Breast epithelium (tissue), 4 donors: ENCODE results near the gene ALDH6A1. TPM values are rescaled to one million over a fixed set of nuclear protein-coding genes. Genes with fewer than 3 reads are reported as not detected.
"Not testable (repeated sequence)": the region's sequence is repeated elsewhere in the genome, so short reads cannot be mapped to it uniquely, and the experiment has no call there.

Experiments
- DNase-seq, 2 donors: peaks; one replicate each; pipeline ENCODE4 v3.0.0-alpha.2; 2019; ENCODE audit warnings: low spot score in 2 of 2
- H3K27ac ChIP-seq, 2 donors: fragments of 200-600 bp; sonication (generic) in 1 of 2; one replicate each; pipeline ENCODE4 v1.5.1; 2016 to 2019; ENCODE audit warnings: mild to moderate bottlenecking in 1 of 2
- H3K27me3 ChIP-seq, 2 donors: fragments of 200-600 bp; sonication (generic) in 1 of 2; one replicate each; pipeline versions ENCODE4 v1.5.1 to v1.6.0; 2017 to 2019; ENCODE audit warnings: control low read depth in 1 of 2, mild to moderate bottlenecking in 1 of 2
- H3K36me3 ChIP-seq: fragments of 200-600 bp; one replicate; pipeline ENCODE4 v1.5.1; 2019
- H3K4me1 ChIP-seq, 2 donors: fragments of 200-600 bp; sonication (generic); one replicate each; pipeline ENCODE4 v1.5.1; 2016 to 2019; ENCODE audit warnings: control low read depth in 1 of 2
- H3K4me3 ChIP-seq, 3 donors: fragments of 200-600 bp; sonication (generic); 1 replicate in 2 of 3; 2 replicates in 1 of 3; pipeline ENCODE4 v1.5.1; 2016 to 2019; ENCODE audit warnings: mild to moderate bottlenecking in 3 of 3, moderate library complexity in 2 of 3
- H3K9me3 ChIP-seq, 2 donors: fragments of 200-600 bp; sonication (generic) in 1 of 2; one replicate each; pipeline ENCODE4 v1.5.1; 2016 to 2019; ENCODE audit warnings: control low read depth in 1 of 2
- POLR2A ChIP-seq: fragments of 450-650 bp; IDR thresholded peaks from one replicate; pipeline ENCODE4 v1.6.1; 2016; ENCODE audit warnings: antibody characterized with exemption, mild to moderate bottlenecking, moderate library complexity
- POLR2AphosphoS5 ChIP-seq, 3 donors: sonication (generic); formaldehyde crosslinking; IDR thresholded peaks; one replicate each; pipeline ENCODE4 v1.6.1; 2017; ENCODE audit warnings: antibody characterized with exemption in 3 of 3
- intact Hi-C: fragments of 100-400 bp; cut with DNase I; formaldehyde crosslinking; loops from one replicate; pipeline ENCODE4 v1.15.1; 2023; ENCODE audit warnings: low total_unique reads
- total RNA-seq, 3 donors: library from RNA; depleted of rRNA; stranded (reverse); fragments of >200 nt; gene quantifications; one replicate each; pipeline ENCODE4 v1.1.0, GENCODE V29; 2016
- TF ChIP-seq, protein P1 (sequence below), 3 donors: fragments of 450-650 bp; IDR thresholded peaks; one replicate each; pipeline ENCODE4 v1.5.1; 2016 to 2017; ENCODE audit warnings: antibody characterized with exemption in 3 of 3, mild to moderate bottlenecking in 3 of 3, moderate library complexity in 3 of 3

ALDH6A1 gene
- 10 to 100 TPM; 26.9 to 78.9 (median 40.7) TPM for total RNA-seq

DNA sequence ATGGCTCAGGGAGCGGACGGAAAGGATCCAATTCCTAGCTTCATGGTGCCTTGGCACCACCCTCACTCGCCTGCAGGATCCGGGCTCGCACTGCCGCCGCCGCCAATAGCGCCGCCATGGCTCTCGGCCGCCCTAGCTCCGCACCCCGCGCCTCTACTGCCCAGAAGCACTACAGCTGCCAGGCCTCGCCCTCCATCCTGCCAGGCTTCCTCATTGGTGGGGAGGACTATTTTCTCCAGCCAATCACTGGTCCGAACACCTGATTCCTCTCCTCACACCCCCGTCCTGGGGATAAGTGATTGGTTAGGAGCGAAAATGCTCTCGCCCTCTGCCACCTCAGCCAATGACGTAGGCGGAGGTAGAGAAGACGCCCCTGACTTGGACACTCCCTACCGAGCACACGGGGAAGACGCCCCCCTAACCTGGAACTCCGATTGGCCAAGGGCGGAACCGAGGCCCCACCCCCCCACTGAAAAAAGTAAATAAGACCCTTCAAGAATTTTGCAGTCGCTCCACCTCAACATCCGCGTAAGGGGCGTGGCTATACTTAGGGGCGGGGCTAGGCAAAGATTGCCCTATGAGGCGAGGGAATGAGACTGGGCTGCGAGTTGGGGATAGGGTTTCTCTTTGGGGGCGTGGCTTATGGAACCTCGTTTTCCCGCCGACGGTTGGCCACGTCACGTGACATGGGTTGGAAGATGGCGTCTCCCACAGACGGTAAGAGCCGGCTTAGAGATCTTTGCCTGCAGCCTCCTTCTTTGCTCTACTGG, at the start of gene ALDH6A1, which contains the start of gene LIN52:
ALDH6A1 (minus strand) TSS at position 177 of the 770 bp plus-strand sequence; CDS start at position 118, 59 bp downstream.
LIN52 (plus strand) TSS at position 680 of the 770 bp plus-strand sequence; CDS start at position 699, 19 bp downstream.
- Histone ChIP-seq H3K27ac (peak within 1 kb of the TSS; percentile 89 to 95), H3K27me3 (no peaks in the 10 kb centered on the region), H3K4me1 (peaks cover 0 to 5% of the 10 kb centered on the region in 2 donors), H3K9me3 (no peaks in the 10 kb centered on the region), H3K36me3 (no peaks in the 10 kb centered on the region), H3K4me3 (peak within 1 kb of the TSS; percentile 77 to 89 (median 85))
- peak; percentile 100 for DNase-seq
- TF ChIP-seq POLR2A = peak; percentile 88
- TF ChIP-seq, protein P1, sequence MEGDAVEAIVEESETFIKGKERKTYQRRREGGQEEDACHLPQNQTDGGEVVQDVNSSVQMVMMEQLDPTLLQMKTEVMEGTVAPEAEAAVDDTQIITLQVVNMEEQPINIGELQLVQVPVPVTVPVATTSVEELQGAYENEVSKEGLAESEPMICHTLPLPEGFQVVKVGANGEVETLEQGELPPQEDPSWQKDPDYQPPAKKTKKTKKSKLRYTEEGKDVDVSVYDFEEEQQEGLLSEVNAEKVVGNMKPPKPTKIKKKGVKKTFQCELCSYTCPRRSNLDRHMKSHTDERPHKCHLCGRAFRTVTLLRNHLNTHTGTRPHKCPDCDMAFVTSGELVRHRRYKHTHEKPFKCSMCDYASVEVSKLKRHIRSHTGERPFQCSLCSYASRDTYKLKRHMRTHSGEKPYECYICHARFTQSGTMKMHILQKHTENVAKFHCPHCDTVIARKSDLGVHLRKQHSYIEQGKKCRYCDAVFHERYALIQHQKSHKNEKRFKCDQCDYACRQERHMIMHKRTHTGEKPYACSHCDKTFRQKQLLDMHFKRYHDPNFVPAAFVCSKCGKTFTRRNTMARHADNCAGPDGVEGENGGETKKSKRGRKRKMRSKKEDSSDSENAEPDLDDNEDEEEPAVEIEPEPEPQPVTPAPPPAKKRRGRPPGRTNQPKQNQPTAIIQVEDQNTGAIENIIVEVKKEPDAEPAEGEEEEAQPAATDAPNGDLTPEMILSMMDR (IDR thresholded peaks at IDR 0.05) = peak; percentile 9 to 14 (median 13)
- peak; percentile 86 to 96 (median 87) for TF ChIP-seq POLR2AphosphoS5 (IDR thresholded peaks at IDR 0.05)
- intact Hi-C loops = no loop called here

DNA sequence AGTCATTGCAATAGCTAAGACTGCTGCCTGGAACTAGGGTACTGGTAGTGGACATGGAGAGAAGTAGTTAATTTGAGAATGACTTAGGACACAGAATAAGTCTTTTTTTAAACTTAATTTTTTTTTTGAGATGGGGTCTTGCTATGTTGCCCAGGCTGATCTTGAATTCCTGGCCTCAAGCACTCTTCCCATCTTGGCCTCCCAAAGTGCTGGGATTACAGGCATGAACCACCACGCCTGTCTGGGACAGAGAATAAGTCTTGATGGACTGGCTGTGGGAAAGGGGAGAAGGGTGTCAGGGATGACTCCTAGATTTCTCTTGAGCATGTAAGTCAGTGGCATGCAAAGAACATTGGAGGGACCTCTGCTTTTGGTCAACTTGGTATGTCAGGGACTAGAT, 43.4 kb upstream of the ALDH6A1 start:
- no peak overlapping the region for H3K4me3 ChIP-seq
- TF ChIP-seq, protein P1 (IDR thresholded peaks at IDR 0.05) = no peak
- TF ChIP-seq POLR2AphosphoS5 (IDR thresholded peaks at IDR 0.05) (no peak), POLR2A (no peak)
- no peaks in the 10 kb centered on the region for H3K9me3 ChIP-seq
- no peaks in the 10 kb centered on the region for H3K27me3 ChIP-seq
- no peak for DNase-seq
- no peaks in the 10 kb centered on the region for H3K36me3 ChIP-seq
- no peaks in the 10 kb centered on the region for H3K4me1 ChIP-seq
- intact Hi-C loops = no loop called here
- no peak overlapping the region for H3K27ac ChIP-seq

DNA sequence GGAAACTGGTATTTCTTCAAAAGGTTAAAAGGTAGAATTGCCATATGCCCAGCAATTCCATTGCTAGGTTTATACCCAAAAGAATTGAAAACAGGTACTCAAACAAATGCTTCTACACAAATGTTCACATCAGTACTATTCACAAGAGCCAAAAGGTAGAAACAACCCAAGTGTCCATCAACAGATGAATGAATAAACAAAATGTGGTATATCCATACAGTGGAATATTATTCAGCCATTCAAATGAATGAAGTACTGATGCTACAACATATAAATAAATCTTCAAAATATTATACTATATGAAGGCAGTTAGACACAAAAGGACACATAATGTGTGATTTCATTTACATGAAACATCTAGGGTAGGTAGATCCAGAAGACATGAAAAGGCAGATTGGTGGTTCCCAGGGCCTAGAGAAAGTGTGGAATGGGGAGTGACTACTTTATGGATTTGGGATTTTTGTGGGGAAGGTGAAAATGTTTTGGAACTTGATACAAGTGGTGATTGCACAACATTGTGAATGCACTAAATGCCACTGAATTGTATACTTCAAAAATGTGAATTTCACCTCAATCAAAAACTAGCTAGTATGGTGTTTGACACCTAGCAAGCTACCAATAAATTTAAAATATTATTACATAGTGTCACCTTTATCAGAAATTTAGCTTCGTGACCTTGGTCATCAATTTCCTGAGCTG, 42.2 kb upstream of the ALDH6A1 start:
- no peaks in the 10 kb centered on the region for H3K4me1 ChIP-seq
- TF ChIP-seq POLR2AphosphoS5 (IDR thresholded peaks at IDR 0.05) (no peak), POLR2A (no peak)
- TF ChIP-seq, protein P1 (IDR thresholded peaks at IDR 0.05) = no peak
- H3K27ac ChIP-seq = no peak overlapping the region
- intact Hi-C loops = no loop called here
- H3K4me3 ChIP-seq = no peak overlapping the region
- H3K9me3 ChIP-seq = no peaks in the 10 kb centered on the region
- no peaks in the 10 kb centered on the region for H3K27me3 ChIP-seq
- DNase-seq = no peak
- H3K36me3 ChIP-seq = no peaks in the 10 kb centered on the region

DNA sequence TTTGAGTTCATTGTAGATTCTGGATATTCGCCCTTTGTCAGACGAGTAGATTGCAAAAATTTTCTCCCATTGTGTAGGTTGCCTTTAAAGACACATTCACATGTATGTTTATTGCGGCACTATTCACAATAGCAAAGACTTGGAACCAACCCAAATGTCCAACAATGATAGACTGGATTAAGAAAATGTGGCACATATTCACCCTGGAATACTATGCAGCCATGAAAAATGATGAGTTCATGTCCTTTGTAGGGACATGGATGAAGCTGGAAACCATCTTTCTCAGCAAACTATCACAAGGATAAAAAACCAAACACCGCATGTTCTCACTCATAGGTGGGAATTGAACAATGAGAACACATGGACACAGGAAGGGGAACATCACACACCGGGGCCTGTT, 41.2 kb upstream of the ALDH6A1 start:
- H3K27me3 ChIP-seq, H3K9me3 ChIP-seq, H3K4me1 ChIP-seq, DNase-seq, H3K4me3 ChIP-seq, H3K27ac ChIP-seq, H3K36me3 ChIP-seq, intact Hi-C loops: not testable (repeated sequence)

DNA sequence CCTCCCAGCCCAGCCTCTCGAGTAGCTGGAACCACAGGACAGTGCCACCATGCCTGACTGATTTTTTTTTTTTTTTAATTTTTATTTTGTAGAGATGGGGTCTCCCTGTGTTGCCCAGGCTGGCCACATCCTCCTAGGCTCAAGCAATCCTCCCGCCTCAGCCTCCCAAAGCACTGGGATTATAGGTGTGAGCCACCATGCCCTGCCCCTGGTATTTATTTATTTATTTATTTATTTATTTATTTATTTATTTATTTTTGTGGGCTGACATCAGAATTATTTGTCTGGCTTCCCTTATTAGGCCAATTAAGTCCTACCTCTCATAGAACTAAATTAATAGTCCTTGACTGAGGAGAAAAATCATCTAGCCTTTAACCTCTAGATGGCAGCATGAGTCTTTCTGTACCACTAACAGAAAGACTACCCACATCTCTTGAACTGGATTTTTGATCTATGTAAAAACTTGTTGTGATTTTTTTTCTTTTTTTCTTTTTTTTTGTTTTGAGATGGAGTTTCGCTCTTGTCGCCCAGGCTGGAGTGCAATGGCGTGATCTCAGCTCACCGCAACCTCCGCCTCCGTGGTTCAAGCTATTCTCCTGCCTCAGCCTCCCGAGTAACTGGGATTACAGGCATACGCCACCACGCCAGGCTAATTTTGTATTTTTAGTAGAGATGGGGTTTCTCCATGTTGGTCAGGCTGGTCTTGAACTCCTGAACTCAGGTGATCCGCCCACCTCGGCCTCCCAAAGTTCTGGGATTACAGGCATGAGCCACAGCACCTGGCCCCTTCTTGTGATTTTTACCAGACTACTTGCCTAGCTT, 27.4 kb upstream of the ALDH6A1 start:
- H3K27ac ChIP-seq, H3K36me3 ChIP-seq, intact Hi-C loops, H3K27me3 ChIP-seq, DNase-seq, H3K9me3 ChIP-seq, H3K4me3 ChIP-seq, H3K4me1 ChIP-seq: not testable (repeated sequence)
- TF ChIP-seq, protein P1 (IDR thresholded peaks at IDR 0.05) = peak in 2 of 3 donors; percentile 29 to 40
